Measurements from ENCODE around the gene CDK5RAP2. TPM values are rescaled to one million over a fixed set of nuclear protein-coding genes. Genes with fewer than 3 reads are reported as not detected.
A peak's percentile ranks its signal among the peaks of the same experiment; 100 is the strongest.

CDK5RAP2 gene
- polyA plus RNA-seq, 1 experiment = 30.3 TPM

- Histone ChIP-seq H3K4me3 (ENCODE audit: low read depth, low read length) (no peak overlapping the region), H3K27me3 (ENCODE audit: control insufficient read depth, insufficient read depth, low read length) (peaks cover 3% of the 10 kb centered on the region), H3K27ac (ENCODE audit: low read depth, low read length) (no peak overlapping the region), H3K9me3 (ENCODE audit: control insufficient read depth, insufficient read depth, low read length) (peaks cover 8% of the 10 kb centered on the region)
- ChIA-PET POLR2A (interaction anchor here (1.2 kb wide), 1 partner anchor 25 kb away, joined by 3 read pairs; no protein-coding TSS in a partner anchor), CTCF (interaction anchor here (0.6 to 1.4 kb wide), 3 partner anchors 11 to 99 kb away, joined by 4 to 8 read pairs (median 4); no protein-coding TSS in a partner anchor)
- DNase-seq (ENCODE audit: low read depth, low spot score) = no peak
- no peak for TF ChIP-seq CTCF (IDR thresholded peaks at IDR 0.05; ENCODE audit: low read depth, low read length)
Observed at GRCh38 chr9:120378680-120379079, 201.3 kb downstream of the CDK5RAP2 start.

GRCh38 chr9:120377268-120378159 is 202.5 kb downstream of the CDK5RAP2 start:
- peaks cover 8% of the 10 kb centered on the region for H3K9me3 ChIP-seq (ENCODE audit: control insufficient read depth, insufficient read depth, low read length)
- no peak for TF ChIP-seq CTCF (IDR thresholded peaks at IDR 0.05; ENCODE audit: low read depth, low read length)
- peak; percentile 44 for DNase-seq (ENCODE audit: low read depth, low spot score)
- H3K4me3 ChIP-seq (ENCODE audit: low read depth, low read length) = no peak overlapping the region
- ChIA-PET CTCF (interaction anchor here (1.3 to 1.5 kb wide), 3 partner anchors 10 to 100 kb away, joined by 3 to 8 read pairs (median 4); no protein-coding TSS in a partner anchor), POLR2A (interaction anchor here (1.2 kb wide), 1 partner anchor 26 kb away, joined by 3 read pairs; no protein-coding TSS in a partner anchor)
- H3K27ac ChIP-seq (ENCODE audit: low read depth, low read length) = no peak overlapping the region
- peaks cover 3% of the 10 kb centered on the region for H3K27me3 ChIP-seq (ENCODE audit: control insufficient read depth, insufficient read depth, low read length)

GRCh38 chr9:120376101-120376500 is 203.9 kb downstream of the CDK5RAP2 start:
- ChIA-PET CTCF (interaction anchor here (1.5 kb wide), 1 partner anchor 101 kb away, joined by 3 read pairs; no protein-coding TSS in a partner anchor), POLR2A (no interaction called here)
- peaks cover 6% of the 10 kb centered on the region for H3K27me3 ChIP-seq (ENCODE audit: control insufficient read depth, insufficient read depth, low read length)
- TF ChIP-seq CTCF (IDR thresholded peaks at IDR 0.05; ENCODE audit: low read depth, low read length) = no peak
- no peak for DNase-seq (ENCODE audit: low read depth, low spot score)
- H3K4me3 ChIP-seq (ENCODE audit: low read depth, low read length) = no peak overlapping the region
- no peak overlapping the region for H3K27ac ChIP-seq (ENCODE audit: low read depth, low read length)
- peaks cover 8% of the 10 kb centered on the region for H3K9me3 ChIP-seq (ENCODE audit: control insufficient read depth, insufficient read depth, low read length)

GRCh38 chr9:120375316-120375715 is 204.7 kb downstream of the CDK5RAP2 start:
- no peak for DNase-seq (ENCODE audit: low read depth, low spot score)
- H3K9me3 ChIP-seq (ENCODE audit: control insufficient read depth, insufficient read depth, low read length) = peaks cover 8% of the 10 kb centered on the region
- ChIA-PET POLR2A (no interaction called here), CTCF (interaction anchor here (0.8 kb wide), 1 partner anchor 8 kb away, joined by 4 read pairs; no protein-coding TSS in a partner anchor)
- TF ChIP-seq CTCF (IDR thresholded peaks at IDR 0.05; ENCODE audit: low read depth, low read length) = no peak
- no peak overlapping the region for H3K27ac ChIP-seq (ENCODE audit: low read depth, low read length)
- peaks cover 6% of the 10 kb centered on the region for H3K27me3 ChIP-seq (ENCODE audit: control insufficient read depth, insufficient read depth, low read length)
- no peak overlapping the region for H3K4me3 ChIP-seq (ENCODE audit: low read depth, low read length)

- H3K27me3 ChIP-seq (ENCODE audit: control insufficient read depth, insufficient read depth, low read length) = peaks cover 6% of the 10 kb centered on the region
- no peak for TF ChIP-seq CTCF (IDR thresholded peaks at IDR 0.05; ENCODE audit: low read depth, low read length)
- POLR2A ChIA-PET = no interaction called here
- CTCF ChIA-PET = interaction anchor here (0.8 kb wide), 1 partner anchor 8 kb away, joined by 4 read pairs; no protein-coding TSS in a partner anchor
- no peak for DNase-seq (ENCODE audit: low read depth, low spot score)
- H3K4me3 ChIP-seq (ENCODE audit: low read depth, low read length) = no peak overlapping the region
- no peak overlapping the region for H3K27ac ChIP-seq (ENCODE audit: low read depth, low read length)
- H3K9me3 ChIP-seq (ENCODE audit: control insufficient read depth, insufficient read depth, low read length) = peaks cover 6% of the 10 kb centered on the region
Observed at GRCh38 chr9:120374817-120375216, 205.2 kb downstream of the CDK5RAP2 start.

Measured in AG04450 (cell line).